Spleen (tissue), 11 donors: ENCODE measurements around the gene RIN2. TPM values are rescaled to one million over a fixed set of nuclear protein-coding genes. Genes with fewer than 3 reads are reported as not detected.

Experiments
- DNase-seq: peaks from one replicate; pipeline ENCODE4 v3.0.0-alpha.2; 2020
- H3K27ac ChIP-seq, 8 donors: fragments of 200-600 bp; sonication (generic) in 7 of 8; 1 replicate in 4 of 8; 2 replicates in 4 of 8; pipeline versions ENCODE4 v1.5.0 to v1.8.0; 2016 to 2021; ENCODE audit warnings: inconsistent platforms in 4 of 8, mild to moderate bottlenecking in 4 of 8, moderate library complexity in 1 of 8
- H3K27me3 ChIP-seq, 7 donors: fragments of 200-600 bp; sonication (generic) in 6 of 7; replicated peaks in 1 of 7; 1 replicate in 4 of 7; 2 replicates in 3 of 7; pipeline versions ENCODE4 v1.5.0 to v1.8.0; 2016 to 2021; ENCODE audit warnings: inconsistent platforms in 3 of 7, mild to moderate bottlenecking in 1 of 7
- H3K36me3 ChIP-seq, 6 donors: fragments of 200-600 bp; sonication (generic) in 5 of 6; 1 replicate in 4 of 6; 2 replicates in 2 of 6; pipeline versions ENCODE4 v1.5.0 to v1.8.0; 2016 to 2021; ENCODE audit warnings: inconsistent platforms in 2 of 6
- H3K4me1 ChIP-seq, 6 donors: fragments of 200-600 bp; sonication (generic) in 5 of 6; 1 replicate in 3 of 6; 2 replicates in 3 of 6; pipeline versions ENCODE4 v1.5.0 to v1.8.0; 2016 to 2021; ENCODE audit warnings: inconsistent platforms in 3 of 6
- H3K4me3 ChIP-seq, 8 donors: fragments of 200-600 bp; sonication (generic) in 7 of 8; 1 replicate in 4 of 8; 2 replicates in 4 of 8; pipeline versions ENCODE4 v1.5.0 to v1.8.0; 2016 to 2021; ENCODE audit warnings: inconsistent platforms in 4 of 8, mild to moderate bottlenecking in 4 of 8, moderate library complexity in 2 of 8
- H3K9me3 ChIP-seq, 8 donors: fragments of 200-600 bp; sonication (generic) in 7 of 8; 1 replicate in 4 of 8; 2 replicates in 4 of 8; pipeline versions ENCODE4 v1.5.0 to v1.8.0; 2016 to 2021; ENCODE audit warnings: inconsistent platforms in 4 of 8
- CTCF ChIP-seq, 11 experiments: fragments of 200-600 bp in 7 of 11; fragments of 450-650 bp in 4 of 11; sonication (generic) in 4 of 11; IDR thresholded peaks in 8 of 11; conservative IDR thresholded peaks in 3 of 11; 1 replicate in 7 of 11; 2 replicates in 4 of 11; pipeline versions ENCODE4 v1.4.0 to v1.8.0; 2016 to 2021; ENCODE audit warnings: antibody characterized with exemption in 11 of 11, inconsistent platforms in 4 of 11, mild to moderate bottlenecking in 1 of 11
- POLR2A ChIP-seq, 3 donors: fragments of 450-650 bp; IDR thresholded peaks; one replicate each; pipeline ENCODE4 v1.5.1; 2017; ENCODE audit warnings: antibody characterized with exemption in 3 of 3, mild to moderate bottlenecking in 1 of 3
- POLR2AphosphoS5 ChIP-seq, 3 donors: sonication (generic); formaldehyde crosslinking; IDR thresholded peaks; one replicate each; pipeline ENCODE4 v1.5.1; 2017; ENCODE audit warnings: antibody characterized with exemption in 3 of 3
- WGBS, 5 donors: extraction: QIAGEN DNeasy Blood & Tissue Kit in 3 of 5; methylation state at CpG; one replicate each; pipeline versions ENCODE4 v1.1.5 to v1.1.7; 2013 to 2018; 5-methylcytosine and 5-hydroxymethylcytosine counted together
- intact Hi-C: fragments of 100-400 bp; cut with DNase I; formaldehyde crosslinking; loops from one replicate; pipeline ENCODE4 v1.15.0; 2023; ENCODE audit warnings: low total_unique reads
- polyA plus RNA-seq, 3 donors: library from polyadenylated mRNA; stranded (reverse); fragments of 200-250 nt; gene quantifications; one replicate each; pipeline ENCODE4 v1.2.1, GENCODE V29; 2013
- total RNA-seq, 7 donors: library from RNA; depleted of rRNA in 3 of 7; stranded (reverse); fragments of >200 nt in 3 of 7; fragmentation: NEBNext Ultra II Directional in 4 of 7; extraction: Animal tissue kit (Norgen Biotek cat#: 25700) in 4 of 7; gene quantifications; one replicate each; pipeline versions ENCODE4 v1.1.0 to v1.2.1, GENCODE V29; 2016 to 2021
- donor health status: healthy with polysubstance abuse.
- donor health status: DM: no; HTN: no; CAD: no; lungs with moderate emphysema.
- donor health status: DM: no; HTN: no; CAD: no.
- donor health status: Bipolar disorder and iron deficiency.
- donor health status: healthy.
- donor health status: DM: no; HTN: no; CAD: no.
- donor health status: DM: yes; HTN: yes; CAD: no.

RIN2 gene
- total and polyA plus RNA-seq, 10 donors, result 4.8 to 135 (median 64.0) TPM

- Histone ChIP-seq H3K36me3 (no peaks in the 10 kb centered on the region), H3K9me3 (no peaks in the 10 kb centered on the region), H3K27me3 (no peaks in the 10 kb centered on the region), H3K4me1 (peaks cover 0 to 41% (median 0%) of the 10 kb centered on the region in 6 donors), H3K27ac (peak overlapping the region in 7 of 8 donors; percentile 34 to 66 (median 57)), H3K4me3 (no peak overlapping the region)
- no peak for TF ChIP-seq POLR2AphosphoS5 (IDR thresholded peaks at IDR 0.05)
- no peak for TF ChIP-seq POLR2A (IDR thresholded peaks at IDR 0.05)
- no peak for TF ChIP-seq CTCF (IDR thresholded peaks at IDR 0.05 in 8 of 11, conservative IDR thresholded peaks at IDR 0.05 in 3 of 11)
- intact Hi-C loops, result no loop called here
- 90 to 95% (median 93%) methylated on average over 2 of the region's 2 CpGs for WGBS, 5 donors
- DNase-seq, result no peak
Measured at GRCh38 chr20:19771031-19771430, 13.0 kb downstream of the RIN2 start.

- Histone ChIP-seq H3K4me3 (no peak overlapping the region), H3K27me3 (no peaks in the 10 kb centered on the region), H3K9me3 (no peaks in the 10 kb centered on the region), H3K27ac (peak overlapping the region in 3 of 8 donors; percentile 7 to 66 (median 10)), H3K4me1 (peaks cover 0 to 46% (median 0%) of the 10 kb centered on the region in 6 donors), H3K36me3 (no peaks in the 10 kb centered on the region)
- no peak for TF ChIP-seq POLR2AphosphoS5 (IDR thresholded peaks at IDR 0.05)
- no peak for TF ChIP-seq POLR2A (IDR thresholded peaks at IDR 0.05)
- no peak for TF ChIP-seq CTCF (IDR thresholded peaks at IDR 0.05 in 8 of 11, conservative IDR thresholded peaks at IDR 0.05 in 3 of 11)
- intact Hi-C loops, result no loop called here
- DNase-seq, result no peak
- WGBS, 5 donors, result 81 to 96% (median 90%) methylated on average over 4 of the region's 4 CpGs
Measured at GRCh38 chr20:19773471-19773870, 15.4 kb downstream of the RIN2 start.

- no peaks in the 10 kb centered on the region for H3K27me3 ChIP-seq
- H3K4me3 ChIP-seq, result no peak overlapping the region
- WGBS, 5 donors, result 85 to 96% (median 90%) methylated on average over 4 of the region's 4 CpGs
- H3K9me3 ChIP-seq, result no peaks in the 10 kb centered on the region
- DNase-seq, result no peak
- H3K27ac ChIP-seq, result peak overlapping the region in 2 of 8 donors; percentile 52
- H3K36me3 ChIP-seq, result no peaks in the 10 kb centered on the region
- H3K4me1 ChIP-seq, result peaks cover 0 to 46% (median 0%) of the 10 kb centered on the region in 6 donors
- intact Hi-C loops, result no loop called here
- TF ChIP-seq POLR2A (IDR thresholded peaks at IDR 0.05) (no peak), POLR2AphosphoS5 (IDR thresholded peaks at IDR 0.05) (no peak), CTCF (IDR thresholded peaks at IDR 0.05 in 8 of 11, conservative IDR thresholded peaks at IDR 0.05 in 3 of 11) (no peak)
Measured at GRCh38 chr20:19774135-19774933, 16.3 kb downstream of the RIN2 start.
